Stimulated activated CD4-positive, alpha-beta T cell treated with anti-CD3 and anti-CD28 coated beads, Interleukin-15, amount 100 ng/mL, for 24 hours (primary cell): ENCODE measurements around the gene MKLN1.
"Not testable (repeated sequence)": the region's sequence is repeated elsewhere in the genome, so short reads cannot be mapped to it uniquely, and the experiment has no call there.

Experiments
- DNase-seq: peaks from one replicate; pipeline ENCODE4 v3.0.0-alpha.2; 2020

The MKLN1 gene

GRCh38 chr7:131504157-131504899 lies 176.7 kb downstream of the MKLN1 start:
- no peak for DNase-seq

DNA sequence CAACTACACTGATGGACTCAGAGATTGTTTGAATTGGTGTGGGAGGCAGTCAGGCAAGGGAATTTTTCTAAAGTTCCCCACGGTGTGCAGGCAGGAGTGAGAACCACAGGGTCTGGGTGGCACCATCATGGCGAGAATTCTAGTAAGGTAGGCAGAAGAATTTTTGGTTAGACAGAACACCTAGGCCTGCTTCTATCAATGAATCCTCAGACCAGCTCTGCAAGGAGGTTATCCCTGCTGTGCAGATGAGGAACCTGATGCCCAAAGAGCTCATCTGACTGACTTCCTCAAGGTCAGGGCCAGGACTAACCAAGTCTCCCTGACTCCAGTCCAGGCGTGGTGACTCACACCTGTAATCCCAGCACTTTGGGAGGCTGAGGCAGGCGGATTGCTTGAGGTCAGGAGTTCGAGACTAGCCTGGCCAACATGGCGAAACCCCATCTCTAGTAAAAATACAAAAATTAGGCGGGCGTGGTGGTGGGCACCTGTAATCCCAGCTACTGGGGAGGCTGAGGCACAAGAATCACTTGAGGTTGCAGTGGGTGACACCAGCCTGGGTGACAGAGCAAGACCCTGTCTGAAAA lies 177.5 kb downstream of the MKLN1 start:
- DNase-seq = not testable (repeated sequence)

GRCh38 chr7:131505636-131506557 lies 178.2 kb downstream of the MKLN1 start:
- no peak for DNase-seq

DNA sequence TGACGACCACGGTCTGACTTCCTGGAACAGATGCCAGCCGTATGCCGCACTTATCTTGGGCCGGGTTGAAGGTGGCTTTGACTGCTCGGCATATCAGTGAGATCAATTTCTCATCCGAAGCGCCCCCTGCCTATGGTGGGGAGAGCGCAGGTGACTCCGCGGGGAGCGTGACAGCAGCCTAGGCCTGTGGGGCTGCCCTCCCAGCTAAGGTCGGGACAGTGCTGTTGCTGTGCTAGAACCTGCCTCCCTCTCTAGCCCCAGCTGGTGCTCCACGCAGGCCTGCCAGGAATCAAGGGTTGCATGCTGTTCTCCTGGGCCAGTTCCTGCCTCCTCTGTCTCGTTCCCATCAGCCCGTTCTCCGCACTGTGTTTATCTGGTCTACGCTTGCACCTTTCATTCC lies 178.9 kb downstream of the MKLN1 start:
- no peak for DNase-seq

DNA sequence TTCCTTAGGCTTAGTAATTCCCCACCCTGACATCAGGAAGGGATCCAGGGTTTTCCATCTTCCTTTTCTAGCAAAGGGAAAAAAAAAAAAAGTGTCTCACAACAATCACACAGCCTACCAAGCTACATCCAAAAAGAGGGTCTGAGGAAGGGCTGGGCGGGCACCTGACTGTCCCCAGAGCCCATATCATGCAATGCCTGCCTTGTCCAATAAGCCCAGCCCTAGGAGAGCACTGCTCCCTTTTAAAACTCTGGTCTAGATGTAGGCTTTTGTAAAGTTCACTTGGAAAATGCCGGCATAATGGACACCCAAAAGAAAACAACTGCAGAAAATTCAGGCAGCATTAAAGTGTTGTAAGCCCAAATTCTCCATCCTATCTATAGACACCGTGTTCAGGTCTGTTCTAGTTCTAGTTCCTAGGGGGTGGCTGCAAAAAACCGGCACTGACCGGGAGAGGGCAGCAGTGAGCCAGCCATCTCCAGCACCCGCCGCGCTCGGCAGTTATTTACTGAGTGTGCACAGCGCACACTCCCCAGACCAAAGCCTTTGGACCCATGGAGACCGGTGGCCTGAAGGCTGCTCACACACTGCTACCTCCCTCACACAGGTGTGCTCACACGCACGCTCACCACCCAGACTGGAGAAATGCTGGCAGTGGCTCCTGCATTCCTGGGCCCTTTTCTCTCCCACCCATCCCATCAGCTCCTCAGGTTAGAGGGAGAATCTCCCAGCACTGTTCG lies 180.1 kb downstream of the MKLN1 start:
- DNase-seq = peak; percentile 86

DNA sequence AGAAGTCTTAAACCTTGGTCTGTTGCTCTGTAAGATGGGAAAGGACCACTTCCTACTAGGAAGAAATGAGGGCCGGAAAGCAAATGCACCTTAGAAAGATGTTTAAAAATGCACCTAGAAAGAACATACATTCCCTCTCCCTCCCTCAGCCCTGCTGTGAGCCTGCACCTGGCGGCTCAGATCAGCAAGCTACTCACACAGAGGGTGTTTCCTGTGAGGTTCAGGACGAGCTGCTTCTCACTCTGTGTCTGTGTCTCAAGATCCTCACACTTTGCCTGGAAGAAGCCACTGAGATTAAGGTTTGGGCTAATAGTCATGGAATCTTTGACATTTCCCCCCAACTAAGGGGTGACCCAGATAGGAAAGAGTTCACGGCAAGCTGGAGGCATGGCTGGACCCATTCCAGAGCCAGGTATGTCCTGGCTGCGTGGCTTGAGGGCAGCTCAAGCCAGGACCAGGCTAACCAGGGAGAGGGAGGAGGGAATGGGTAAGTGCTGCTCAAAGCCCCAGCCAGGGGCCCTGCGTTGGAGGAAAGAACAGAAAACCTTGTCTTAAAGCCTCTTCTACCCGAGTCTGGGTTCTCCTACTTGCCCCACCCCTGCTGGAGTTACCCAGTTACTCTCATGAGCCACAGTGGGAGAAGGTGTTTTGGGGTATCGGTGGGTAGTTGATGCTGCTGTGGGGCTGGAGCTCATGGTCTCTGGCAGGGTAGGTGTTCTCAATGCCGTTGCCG lies 181.2 kb downstream of the MKLN1 start:
- no peak for DNase-seq

- no peak for DNase-seq
These were observed 182.1 kb downstream of the MKLN1 start for GRCh38 chr7:131509781-131510180.

GRCh38 chr7:131511071-131511470 lies 183.4 kb downstream of the MKLN1 start:
- DNase-seq = no peak

DNA sequence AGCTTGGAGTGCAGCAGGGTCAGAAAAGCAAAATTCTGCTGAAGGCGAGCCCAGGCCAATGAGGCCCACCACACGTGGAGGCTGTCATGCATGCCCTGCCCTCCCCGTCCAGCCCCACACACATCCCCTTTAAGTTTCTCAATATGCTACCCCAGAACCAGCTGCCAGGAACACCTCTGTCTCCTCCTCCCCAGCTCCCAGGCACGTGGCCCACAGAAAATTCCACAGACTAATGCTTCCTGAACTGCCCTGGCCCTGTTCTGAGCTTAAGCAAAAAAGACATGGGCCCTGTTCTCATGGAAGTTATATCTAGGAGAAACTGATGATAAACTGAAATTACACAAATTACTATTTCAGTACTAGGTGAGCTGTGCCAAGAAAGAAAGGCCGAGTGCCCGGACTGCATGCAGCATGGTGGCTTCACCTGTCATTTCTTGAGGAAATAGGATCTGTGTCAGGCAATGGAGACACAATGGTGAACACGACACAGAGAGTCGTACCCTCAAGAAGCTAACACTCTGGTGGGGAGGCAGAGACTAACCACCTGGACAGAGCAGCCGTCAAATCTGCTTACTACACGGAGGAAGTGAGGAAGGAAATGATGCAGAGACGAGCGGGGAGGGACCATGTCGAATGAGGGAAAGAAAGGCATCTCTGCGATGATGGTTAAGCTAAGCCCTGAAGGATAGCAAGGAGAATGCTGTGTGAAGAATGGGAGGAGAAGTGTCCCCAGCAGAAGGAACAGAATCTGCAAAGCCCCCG lies 184.3 kb downstream of the MKLN1 start:
- no peak for DNase-seq

DNA sequence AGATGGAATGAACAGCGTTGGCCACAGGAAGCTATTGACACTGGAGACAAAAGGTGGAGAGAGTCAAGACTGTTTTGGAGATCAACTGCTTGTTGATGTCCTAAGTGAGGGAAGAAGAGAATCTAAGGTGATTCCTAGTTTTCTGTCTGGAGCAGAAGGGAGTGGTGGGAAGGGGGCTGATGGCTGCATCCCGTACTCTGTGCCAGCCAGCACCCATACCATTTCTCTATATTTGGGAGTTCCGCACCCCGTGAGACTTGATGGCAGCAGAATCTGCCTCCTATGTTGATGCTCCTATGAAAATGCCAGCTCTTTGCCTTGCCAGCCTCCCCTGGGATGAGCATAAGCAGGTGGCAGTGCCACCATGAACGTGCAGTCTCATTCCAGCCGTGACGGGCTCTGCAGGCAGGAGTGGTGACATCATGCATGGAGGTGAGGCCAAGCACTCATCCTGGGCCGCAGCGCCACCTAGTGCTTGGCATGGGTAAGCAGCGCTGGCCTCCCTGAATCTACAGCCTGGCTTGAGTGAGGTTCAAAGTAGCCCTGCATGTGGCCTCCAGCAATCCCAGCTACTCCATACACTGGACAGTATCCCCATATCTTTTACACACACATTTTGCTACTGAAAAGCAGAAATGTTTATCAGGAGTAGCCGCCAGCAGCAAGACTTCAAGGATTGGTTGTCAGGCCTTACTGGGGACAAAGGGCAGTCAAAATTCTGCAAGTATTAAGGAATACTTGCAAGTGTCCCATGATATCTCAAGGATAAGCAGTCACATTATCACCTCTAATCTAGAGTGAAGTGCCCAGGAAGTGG lies 185.8 kb downstream of the MKLN1 start:
- DNase-seq = peak; percentile 89

DNA sequence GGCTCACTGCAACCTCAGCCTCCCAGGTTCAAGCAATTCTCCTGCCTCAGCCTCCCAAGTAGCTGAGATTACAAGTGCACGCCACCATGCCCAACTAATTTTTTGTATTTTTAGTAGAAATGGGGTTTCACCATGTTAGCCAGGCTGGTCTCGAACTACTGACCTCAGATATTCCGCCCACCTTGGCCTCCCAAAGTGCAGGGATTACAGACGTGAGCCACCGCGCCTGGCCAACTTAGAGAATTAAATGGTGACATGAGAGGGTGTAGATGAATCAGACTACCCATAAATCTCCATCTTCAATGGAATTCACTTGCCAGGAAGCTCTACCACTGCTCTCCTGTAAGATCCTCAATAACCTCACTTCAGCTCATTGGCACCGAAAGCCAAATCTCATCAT lies 187.8 kb downstream of the MKLN1 start:
- not testable (repeated sequence) for DNase-seq

- no peak for DNase-seq
These were observed 189.7 kb downstream of the MKLN1 start for GRCh38 chr7:131517218-131517923.

DNA sequence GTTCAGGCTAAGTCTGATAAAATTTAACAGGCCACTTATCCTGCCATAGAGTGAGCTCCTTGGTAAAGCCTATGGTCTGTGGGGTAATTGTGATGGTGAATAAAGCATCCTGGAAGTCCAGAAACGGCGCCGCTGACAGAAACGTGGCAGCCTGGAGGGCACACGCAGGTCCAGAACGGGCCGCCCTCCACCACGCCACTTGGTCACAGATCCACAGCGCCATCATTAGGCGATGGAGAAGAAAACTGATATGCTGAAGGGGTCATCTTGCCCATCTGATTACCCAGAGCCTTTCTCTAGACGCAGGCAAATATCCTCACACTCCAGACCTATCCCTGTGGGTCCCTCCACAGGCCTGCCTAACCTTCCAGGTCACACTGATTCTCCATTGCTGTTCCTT lies 190.9 kb downstream of the MKLN1 start:
- no peak for DNase-seq

DNA sequence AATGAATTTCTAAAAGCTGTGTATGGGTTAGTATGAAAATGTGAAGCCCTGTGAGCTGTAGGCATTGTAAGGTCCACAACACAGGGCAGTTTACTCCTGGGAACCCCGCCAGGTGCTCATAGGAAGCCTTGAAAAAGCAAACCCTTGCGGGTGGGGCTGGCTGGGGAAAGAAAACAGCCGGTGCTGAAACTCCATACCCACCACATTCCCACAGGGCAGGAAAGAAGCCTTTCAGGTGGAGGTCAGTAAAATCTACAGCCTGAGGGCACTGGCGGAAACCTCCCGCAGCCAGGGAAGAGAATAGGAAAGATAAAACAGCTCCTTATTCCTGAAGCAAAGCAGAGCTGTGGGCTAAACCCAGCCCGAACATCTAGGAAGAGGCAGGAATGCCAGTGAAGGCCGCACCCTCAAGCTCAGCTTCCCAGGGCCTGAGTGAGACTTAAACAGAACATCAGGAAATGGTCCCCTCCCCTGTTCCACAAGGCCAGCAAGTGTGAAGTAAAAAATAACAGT lies 194.0 kb downstream of the MKLN1 start:
- no peak for DNase-seq

GRCh38 chr7:131522325-131522930 lies 194.8 kb downstream of the MKLN1 start:
- no peak for DNase-seq

GRCh38 chr7:131524115-131524514 lies 196.4 kb downstream of the MKLN1 start:
- DNase-seq = no peak

GRCh38 chr7:131524703-131525102 lies 197.0 kb downstream of the MKLN1 start:
- DNase-seq = no peak

- no peak for DNase-seq
These were observed 198.1 kb downstream of the MKLN1 start for GRCh38 chr7:131525820-131526219.

GRCh38 chr7:131527456-131527855 lies 199.8 kb downstream of the MKLN1 start:
- no peak for DNase-seq
